Measurements from ENCODE around the gene ASTN2.

DNA sequence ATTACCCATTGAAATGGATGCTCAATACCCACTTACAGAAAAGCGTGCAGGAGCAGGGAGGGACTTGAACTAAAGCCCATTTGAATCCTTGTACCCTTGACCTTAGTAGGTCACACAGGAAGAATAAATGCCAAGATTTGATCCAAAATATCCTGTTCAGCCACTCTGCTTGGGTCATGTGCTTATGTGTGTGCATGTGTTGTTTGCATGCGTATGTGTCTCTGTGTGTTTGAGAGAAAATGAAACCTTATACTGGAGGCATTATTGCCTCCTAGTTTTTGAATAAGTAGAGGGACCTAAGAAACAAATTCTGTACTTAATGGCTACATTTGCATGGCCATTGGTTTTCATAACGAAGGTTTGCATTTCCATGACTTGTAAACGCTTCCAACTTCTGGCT lies 791.1 kb downstream of the ASTN2 start:
- TF ChIP-seq, protein P1, sequence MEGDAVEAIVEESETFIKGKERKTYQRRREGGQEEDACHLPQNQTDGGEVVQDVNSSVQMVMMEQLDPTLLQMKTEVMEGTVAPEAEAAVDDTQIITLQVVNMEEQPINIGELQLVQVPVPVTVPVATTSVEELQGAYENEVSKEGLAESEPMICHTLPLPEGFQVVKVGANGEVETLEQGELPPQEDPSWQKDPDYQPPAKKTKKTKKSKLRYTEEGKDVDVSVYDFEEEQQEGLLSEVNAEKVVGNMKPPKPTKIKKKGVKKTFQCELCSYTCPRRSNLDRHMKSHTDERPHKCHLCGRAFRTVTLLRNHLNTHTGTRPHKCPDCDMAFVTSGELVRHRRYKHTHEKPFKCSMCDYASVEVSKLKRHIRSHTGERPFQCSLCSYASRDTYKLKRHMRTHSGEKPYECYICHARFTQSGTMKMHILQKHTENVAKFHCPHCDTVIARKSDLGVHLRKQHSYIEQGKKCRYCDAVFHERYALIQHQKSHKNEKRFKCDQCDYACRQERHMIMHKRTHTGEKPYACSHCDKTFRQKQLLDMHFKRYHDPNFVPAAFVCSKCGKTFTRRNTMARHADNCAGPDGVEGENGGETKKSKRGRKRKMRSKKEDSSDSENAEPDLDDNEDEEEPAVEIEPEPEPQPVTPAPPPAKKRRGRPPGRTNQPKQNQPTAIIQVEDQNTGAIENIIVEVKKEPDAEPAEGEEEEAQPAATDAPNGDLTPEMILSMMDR (conservative IDR thresholded peaks at IDR 0.05 in 1 of 2, IDR thresholded peaks at IDR 0.05 in 1 of 2; ENCODE audit: extremely low read depth in 1 of 2, insufficient read depth in 1 of 2, low read depth in 1 of 2, low read length in 2 of 2) = no peak
- no peak for TF ChIP-seq EZH2 (IDR thresholded peaks at IDR 0.05; ENCODE audit: borderline replicate concordance, low read length)
